IMR-90 (cell line): ENCODE data around the gene EVPL. TPM values are rescaled to one million over a fixed set of nuclear protein-coding genes. Genes with fewer than 3 reads are reported as not detected.

ENCODE experiments used
- ATAC-seq: fragments of 200-7000 bp; cut with Tn5 transposase; 2 replicates; pipeline ENCODE4 v1.9.1; 2020; ENCODE audit warnings: low read depth, mild to moderate bottlenecking, moderate library complexity
- BruUV-seq: library from RNA; stranded (reverse); fragments of 400-500 nt; replicated peaks from 2 replicates; lab custom pipeline; 2021; lab: Mats Ljungman, UMichigan
- CTCF ChIA-PET: fragments of 300-600 bp; formaldehyde crosslinking; extraction: SDS; loops from one replicate; lab custom pipeline; 2021; ENCODE audit warnings: antibody characterized with exemption; lab: Yijun Ruan, JAX
- POLR2A ChIA-PET: fragments of 300-600 bp; sonication (Branson Sonifier 250); formaldehyde crosslinking; loops from one replicate; lab custom pipeline; 2022; ENCODE audit warnings: antibody characterized with exemption; ENCODE audit not compliant: unreplicated experiment; lab: Charles Lee
- DNase-seq: peaks from one replicate; pipeline ENCODE4 v3.0.0; 2013
- H2AFZ ChIP-seq: replicated peaks from 2 replicates; pipeline ENCODE3; 2013; ENCODE audit warnings: low read length, mild to moderate bottlenecking; ENCODE audit not compliant: poor library complexity
- H2AK5ac ChIP-seq: 2 replicates; pipeline ENCODE4 v1.6.1; 2013; ENCODE audit warnings: low read depth, low read length, inconsistent platforms
- H2AK9ac ChIP-seq: replicated peaks from 2 replicates; pipeline ENCODE3; 2013; ENCODE audit warnings: mild to moderate bottlenecking, low read depth, low read length, moderate library complexity; ENCODE audit not compliant: poor library complexity
- H2BK120ac ChIP-seq: 2 replicates; pipeline ENCODE4 v1.6.1; 2013; ENCODE audit warnings: low read depth, low read length, inconsistent platforms
- H2BK15ac ChIP-seq: 3 replicates; pipeline ENCODE4 v1.6.1; 2013; ENCODE audit warnings: low read depth, low read length, inconsistent platforms
- H2BK20ac ChIP-seq: 2 replicates; pipeline ENCODE4 v1.6.1; 2013; ENCODE audit warnings: low read depth, mild to moderate bottlenecking, inconsistent platforms, low read length, moderate library complexity
- H2BK5ac ChIP-seq: 2 replicates; pipeline ENCODE4 v1.6.1; 2013; ENCODE audit warnings: mild to moderate bottlenecking, low read depth, low read length, inconsistent platforms; ENCODE audit not compliant: poor library complexity, severe bottlenecking
- H3K14ac ChIP-seq: replicated peaks from 2 replicates; pipeline ENCODE4 v1.6.1; 2013; ENCODE audit warnings: low read depth, low read length, inconsistent platforms
- H3K18ac ChIP-seq: 2 replicates; pipeline ENCODE4 v1.6.1; 2013; ENCODE audit warnings: low read depth, low read length, control low read depth
- H3K23ac ChIP-seq: 2 replicates; pipeline ENCODE4 v1.6.1; 2013; ENCODE audit warnings: low read depth, low read length, inconsistent platforms
- H3K27ac ChIP-seq: 2 replicates; pipeline ENCODE4 v1.5.1; 2013; ENCODE audit warnings: mild to moderate bottlenecking, control low read depth, low read length; ENCODE audit not compliant: insufficient read depth
- H3K27me3 ChIP-seq: 2 replicates; pipeline ENCODE4 v1.6.1; 2013; ENCODE audit warnings: low read length; ENCODE audit not compliant: control insufficient read depth, insufficient read depth
- H3K36me3 ChIP-seq: 2 replicates; pipeline ENCODE4 v1.6.1; 2013; ENCODE audit warnings: low read length, mixed read lengths; ENCODE audit not compliant: control insufficient read depth, insufficient read depth
- H3K4ac ChIP-seq: 2 replicates; pipeline ENCODE4 v1.6.1; 2013; ENCODE audit warnings: low read depth, low read length, inconsistent platforms
- H3K4me1 ChIP-seq: 2 replicates; pipeline ENCODE4 v1.6.1; 2013; ENCODE audit warnings: low read length, mixed read lengths; ENCODE audit not compliant: control insufficient read depth, insufficient read depth
- H3K4me2 ChIP-seq: 2 replicates; pipeline ENCODE4 v1.6.1; 2013; ENCODE audit warnings: low read depth, mild to moderate bottlenecking, control low read depth, low read length, moderate library complexity
- H3K4me3 ChIP-seq: 2 replicates; pipeline ENCODE4 v1.5.1; 2013; ENCODE audit warnings: low read depth, mild to moderate bottlenecking, control low read depth, low read length, moderate library complexity; ENCODE audit not compliant: insufficient read depth
- H3K56ac ChIP-seq: 2 replicates; pipeline ENCODE4 v1.6.1; 2013; ENCODE audit warnings: low read length, inconsistent platforms; ENCODE audit not compliant: insufficient read depth; ENCODE audit errors: extremely low read depth
- H3K79me1 ChIP-seq, 2 experiments: 2 replicates each; pipeline ENCODE4 v1.6.1; 2013; ENCODE audit warnings: low read length in 2 of 2, inconsistent platforms in 1 of 2, low read depth in 1 of 2
- H3K9ac ChIP-seq: 2 replicates; pipeline ENCODE4 v1.6.1; 2013; ENCODE audit warnings: low read depth, low read length, control low read depth
- H3K9me1 ChIP-seq: 2 replicates; pipeline ENCODE4 v1.6.1; 2013; ENCODE audit warnings: low read length, inconsistent platforms; ENCODE audit not compliant: insufficient read depth
- H3K9me3 ChIP-seq: 2 replicates; pipeline ENCODE4 v1.6.1; 2013; ENCODE audit warnings: low read length; ENCODE audit not compliant: control insufficient read depth, insufficient read depth
- H4K20me1 ChIP-seq: 2 replicates; pipeline ENCODE4 v1.6.1; 2013; ENCODE audit warnings: low read length, inconsistent platforms; ENCODE audit not compliant: insufficient read depth
- H4K5ac ChIP-seq: 2 replicates; pipeline ENCODE4 v1.6.1; 2013; ENCODE audit warnings: mild to moderate bottlenecking, low read depth, low read length, control low read depth
- H4K8ac ChIP-seq, 2 experiments: 2 replicates each; pipeline ENCODE4 v1.6.1; 2013; ENCODE audit warnings: low read depth in 2 of 2, low read length in 2 of 2, control low read depth in 1 of 2, inconsistent platforms in 1 of 2
- H4K91ac ChIP-seq: 2 replicates; pipeline ENCODE4 v1.6.1; 2013; ENCODE audit warnings: low read depth, low read length, inconsistent platforms; ENCODE audit not compliant: insufficient read depth
- BHLHE40 ChIP-seq: fragments of 150-350 bp; IDR thresholded peaks from 2 replicates; pipeline ENCODE4 v1.6.1; 2016; ENCODE audit warnings: mild to moderate bottlenecking, low read depth, low read length
- FOS ChIP-seq: fragments of 150-350 bp; IDR thresholded peaks from 2 replicates; pipeline ENCODE4 v1.6.1; 2016; ENCODE audit warnings: low read depth, low read length
- MAFK ChIP-seq: IDR thresholded peaks from 2 replicates; pipeline ENCODE4 v1.6.1; 2012; ENCODE audit warnings: low read depth, low read length, improper control_type of control experiment
- MAZ ChIP-seq: IDR thresholded peaks from 2 replicates; pipeline ENCODE4 v1.6.1; 2012; ENCODE audit warnings: low read depth, mild to moderate bottlenecking, low read length, improper control_type of control experiment, moderate library complexity, borderline replicate concordance
- MXI1 ChIP-seq: IDR thresholded peaks from 2 replicates; pipeline ENCODE4 v1.6.1; 2012; ENCODE audit warnings: low read depth, mild to moderate bottlenecking, low read length, moderate library complexity, borderline replicate concordance
- NFE2L2 ChIP-seq: fragments of 150-350 bp; IDR thresholded peaks from 2 replicates; pipeline ENCODE4 v1.6.1; 2016; ENCODE audit warnings: low read depth, mild to moderate bottlenecking, low read length
- POLR2A ChIP-seq: IDR thresholded peaks from 2 replicates; pipeline ENCODE4 v1.6.1; 2012; ENCODE audit warnings: mild to moderate bottlenecking, low read depth, low read length
- RCOR1 ChIP-seq: IDR thresholded peaks from 2 replicates; pipeline ENCODE4 v1.6.1; 2012; ENCODE audit warnings: mild to moderate bottlenecking, low read length, improper control_type of control experiment; ENCODE audit not compliant: insufficient replicate concordance
- SMC3 ChIP-seq: fragments of 150-350 bp; IDR thresholded peaks from 2 replicates; pipeline ENCODE4 v1.6.1; 2016; ENCODE audit warnings: low read depth, mild to moderate bottlenecking, antibody characterized with exemption, low read length, moderate library complexity
- WGBS, 2 experiments: methylation state at CpG; one replicate each; pipeline versions ENCODE4 v1.1.5 to v1.1.7; 2013; ENCODE audit warnings: missing lambda C conversion rate in 2 of 2; ENCODE audit not compliant: insufficient read length in 1 of 2; ENCODE audit errors: extremely low coverage in 2 of 2; 5-methylcytosine and 5-hydroxymethylcytosine counted together
- dilution Hi-C: fragments of 300-500 bp; cut with HindIII; formaldehyde crosslinking; loops from one replicate; pipeline ENCODE4 v1.14.3; 2018; ENCODE audit warnings: low sequenced_read_pairs; ENCODE audit not compliant: unreplicated experiment
- in situ Hi-C: fragments of 300-500 bp; cut with MboI; formaldehyde crosslinking; loops from 3 replicates; pipeline ENCODE4 v1.14.3; 2019; ENCODE audit warnings: low sequenced_read_pairs, inconsistent platforms, mixed read lengths
- intact Hi-C: fragments of 100-400 bp; cut with micrococcal nuclease; formaldehyde crosslinking; loops from 2 replicates; pipeline ENCODE4 v1.10.0; 2022
- polyA plus RNA-seq, 3 experiments: library from polyadenylated mRNA; depleted of rRNA; stranded (reverse); fragments of >200 nt; gene quantifications; 2 replicates each; pipeline ENCODE4 v1.2.3, GENCODE V29; 2012; ENCODE audit warnings: low replicate concordance in 1 of 3
- total RNA-seq: library from RNA; depleted of rRNA; stranded (reverse); fragments of >200 nt; gene quantifications from 2 replicates; pipeline ENCODE4 v1.2.3, GENCODE V29; 2012
- TF ChIP-seq, protein P1 (sequence below): fragments of 150-350 bp; IDR thresholded peaks from 2 replicates; pipeline ENCODE4 v1.6.1; 2016; ENCODE audit warnings: low read depth, mild to moderate bottlenecking, low read length, moderate library complexity, borderline replicate concordance
- TF ChIP-seq, protein P2 (sequence below): conservative IDR thresholded peaks from 2 replicates; pipeline ENCODE4 v1.5.1; 2012; ENCODE audit warnings: mild to moderate bottlenecking, low read depth, low read length, improper control_type of control experiment

EVPL gene
- total and polyA plus RNA-seq, 2 of the 4 experiments (the other 2 are of a cell fraction), result not detected

DNA sequence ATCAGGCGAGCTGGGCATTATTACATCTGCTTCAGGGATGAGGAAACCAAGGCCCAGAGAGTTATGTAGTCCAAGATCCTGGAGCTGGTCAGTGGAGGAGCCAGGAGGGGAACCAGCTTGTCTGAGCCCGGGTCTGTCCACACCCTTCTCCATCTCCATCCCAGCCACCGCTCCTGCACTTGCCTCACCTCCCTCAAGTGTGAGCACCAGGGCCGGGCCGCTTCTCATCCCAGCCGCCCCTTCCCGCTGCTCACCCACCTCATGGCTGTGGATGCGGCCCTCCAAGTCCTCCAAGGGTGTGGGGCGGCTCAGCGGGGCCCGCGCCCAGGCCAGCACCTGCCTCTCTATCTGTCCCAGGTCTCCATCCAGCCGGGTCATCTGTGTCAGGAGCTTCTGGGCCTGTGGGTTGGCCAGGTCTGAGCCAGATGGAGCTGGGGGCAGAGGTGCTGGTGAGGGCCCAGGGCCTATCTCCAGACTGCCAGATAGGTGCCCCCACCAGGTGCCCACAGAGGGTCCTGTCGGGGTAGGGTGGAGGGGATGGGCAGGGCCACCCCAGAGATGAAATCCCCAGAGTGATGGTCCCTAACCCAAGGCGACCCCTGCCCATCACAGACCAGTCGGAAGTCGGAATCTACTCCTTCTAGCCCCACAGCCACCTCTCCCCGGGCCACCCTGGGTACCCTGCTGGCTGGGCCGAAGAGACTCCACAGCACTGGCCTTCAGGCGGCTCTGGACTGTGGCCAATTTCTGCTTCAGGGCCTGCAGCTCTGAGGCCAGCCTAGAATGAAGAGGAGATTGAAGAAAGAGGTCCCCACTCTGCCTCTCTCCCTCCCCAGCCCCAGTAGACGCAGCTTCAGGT, 9.4 kb downstream of the EVPL start:
- Histone ChIP-seq H2BK15ac (no peak overlapping the region), H3K9me1 (no peaks in the 10 kb centered on the region), H3K23ac (no peak overlapping the region), H4K20me1 (no peaks in the 10 kb centered on the region), H3K18ac (no peak overlapping the region), H3K4me3 (no peak overlapping the region), H4K5ac (no peak overlapping the region), H3K14ac (no peak overlapping the region), H4K8ac (no peak overlapping the region), H2AK5ac (no peak overlapping the region), H2BK20ac (no peak overlapping the region), H3K4me1 (peaks cover 7% of the 10 kb centered on the region), H3K36me3 (no peaks in the 10 kb centered on the region), H3K4me2 (no peak overlapping the region), H2AK9ac (no peak overlapping the region), H3K9me3 (no peaks in the 10 kb centered on the region), H3K27ac (no peak overlapping the region), H3K9ac (no peak overlapping the region), H3K56ac (no peak overlapping the region), H3K27me3 (peaks cover 30% of the 10 kb centered on the region), H4K91ac (no peak overlapping the region), H2BK5ac (no peak overlapping the region), H3K79me1 (no peaks in the 10 kb centered on the region), H2BK120ac (no peak overlapping the region), H3K4ac (no peak overlapping the region), H2AFZ (no peak overlapping the region)
- ChIA-PET CTCF (interaction anchor here (0.6 kb wide), 1 partner anchor 675 kb away, joined by 5 read pairs; no protein-coding TSS in a partner anchor), POLR2A (interaction anchor here (0.6 kb wide), 1 partner anchor 269 kb away, joined by 12 read pairs; no protein-coding TSS in a partner anchor)
- TF ChIP-seq, protein P1, sequence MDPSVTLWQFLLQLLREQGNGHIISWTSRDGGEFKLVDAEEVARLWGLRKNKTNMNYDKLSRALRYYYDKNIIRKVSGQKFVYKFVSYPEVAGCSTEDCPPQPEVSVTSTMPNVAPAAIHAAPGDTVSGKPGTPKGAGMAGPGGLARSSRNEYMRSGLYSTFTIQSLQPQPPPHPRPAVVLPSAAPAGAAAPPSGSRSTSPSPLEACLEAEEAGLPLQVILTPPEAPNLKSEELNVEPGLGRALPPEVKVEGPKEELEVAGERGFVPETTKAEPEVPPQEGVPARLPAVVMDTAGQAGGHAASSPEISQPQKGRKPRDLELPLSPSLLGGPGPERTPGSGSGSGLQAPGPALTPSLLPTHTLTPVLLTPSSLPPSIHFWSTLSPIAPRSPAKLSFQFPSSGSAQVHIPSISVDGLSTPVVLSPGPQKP, result no peak
- TF ChIP-seq RCOR1 (no peak), POLR2A (no peak), MXI1 (no peak), MAZ (no peak), SMC3 (no peak), MAFK (no peak), BHLHE40 (no peak), FOS (no peak), NFE2L2 (no peak)
- TF ChIP-seq, protein P2, sequence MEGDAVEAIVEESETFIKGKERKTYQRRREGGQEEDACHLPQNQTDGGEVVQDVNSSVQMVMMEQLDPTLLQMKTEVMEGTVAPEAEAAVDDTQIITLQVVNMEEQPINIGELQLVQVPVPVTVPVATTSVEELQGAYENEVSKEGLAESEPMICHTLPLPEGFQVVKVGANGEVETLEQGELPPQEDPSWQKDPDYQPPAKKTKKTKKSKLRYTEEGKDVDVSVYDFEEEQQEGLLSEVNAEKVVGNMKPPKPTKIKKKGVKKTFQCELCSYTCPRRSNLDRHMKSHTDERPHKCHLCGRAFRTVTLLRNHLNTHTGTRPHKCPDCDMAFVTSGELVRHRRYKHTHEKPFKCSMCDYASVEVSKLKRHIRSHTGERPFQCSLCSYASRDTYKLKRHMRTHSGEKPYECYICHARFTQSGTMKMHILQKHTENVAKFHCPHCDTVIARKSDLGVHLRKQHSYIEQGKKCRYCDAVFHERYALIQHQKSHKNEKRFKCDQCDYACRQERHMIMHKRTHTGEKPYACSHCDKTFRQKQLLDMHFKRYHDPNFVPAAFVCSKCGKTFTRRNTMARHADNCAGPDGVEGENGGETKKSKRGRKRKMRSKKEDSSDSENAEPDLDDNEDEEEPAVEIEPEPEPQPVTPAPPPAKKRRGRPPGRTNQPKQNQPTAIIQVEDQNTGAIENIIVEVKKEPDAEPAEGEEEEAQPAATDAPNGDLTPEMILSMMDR, result no peak
- in situ Hi-C loops (loop anchor here (10.0 kb wide), 1 partner anchor 277 kb away; no protein-coding TSS in a partner anchor), dilution Hi-C loops (no loop called here), intact Hi-C loops (no loop called here)
- BruUV-seq, result no TSS peak
- WGBS, 2 experiments, result 83% methylated on average over 6 of the region's 21 CpGs; no CpG with 5 or more reads in 1 of the 2 experiments
- ATAC-seq, result no peak
- no peak for DNase-seq
